Measurements from ENCODE around the gene TMEM151A.
A peak's percentile ranks its signal among the peaks of the same experiment; 100 is the strongest.

The TMEM151A gene

DNA sequence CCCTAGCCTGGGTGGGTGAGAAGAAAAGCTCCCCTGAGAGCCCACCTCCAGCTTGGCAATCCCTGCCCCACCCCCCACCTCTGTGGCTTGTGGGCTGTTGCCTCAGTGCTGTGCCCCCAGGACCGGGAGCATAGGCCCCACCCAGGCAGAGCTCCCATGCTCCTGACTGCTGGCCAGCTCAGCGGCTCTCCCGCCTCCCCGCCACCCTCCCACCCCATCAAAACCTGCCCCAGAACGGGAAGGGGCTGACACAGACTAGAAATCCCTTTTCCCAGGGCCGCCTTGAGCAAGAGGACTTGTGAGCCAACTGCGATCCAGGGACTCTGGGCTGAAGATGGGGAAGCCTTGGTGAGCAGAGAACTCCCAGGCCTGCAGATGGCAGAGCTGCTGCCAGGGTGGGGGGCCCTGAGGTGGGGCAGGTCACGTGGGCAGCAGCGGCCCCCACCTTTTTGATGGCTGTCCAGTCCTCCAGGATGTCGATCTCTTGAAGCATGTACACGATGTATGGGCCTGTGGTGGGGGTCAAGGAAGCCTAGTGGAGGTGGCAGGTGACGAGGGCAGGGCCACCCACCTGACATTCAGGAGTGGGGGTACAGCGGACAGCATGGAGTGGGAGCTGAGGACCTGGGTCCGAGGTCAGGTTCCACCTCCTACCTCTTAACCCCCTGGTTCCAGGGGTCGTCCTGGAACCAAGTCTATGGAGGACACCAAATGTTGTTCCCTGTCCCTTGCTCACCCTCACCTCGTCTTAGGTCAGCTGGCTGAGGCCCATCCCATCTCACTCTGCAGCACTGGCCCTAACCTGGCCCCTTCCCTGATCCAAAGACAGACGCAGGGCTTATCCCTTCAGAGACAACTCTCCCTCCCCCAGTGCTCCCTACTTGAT is 46.8 kb downstream of the TMEM151A start:
- no peak for DNase-seq

DNA sequence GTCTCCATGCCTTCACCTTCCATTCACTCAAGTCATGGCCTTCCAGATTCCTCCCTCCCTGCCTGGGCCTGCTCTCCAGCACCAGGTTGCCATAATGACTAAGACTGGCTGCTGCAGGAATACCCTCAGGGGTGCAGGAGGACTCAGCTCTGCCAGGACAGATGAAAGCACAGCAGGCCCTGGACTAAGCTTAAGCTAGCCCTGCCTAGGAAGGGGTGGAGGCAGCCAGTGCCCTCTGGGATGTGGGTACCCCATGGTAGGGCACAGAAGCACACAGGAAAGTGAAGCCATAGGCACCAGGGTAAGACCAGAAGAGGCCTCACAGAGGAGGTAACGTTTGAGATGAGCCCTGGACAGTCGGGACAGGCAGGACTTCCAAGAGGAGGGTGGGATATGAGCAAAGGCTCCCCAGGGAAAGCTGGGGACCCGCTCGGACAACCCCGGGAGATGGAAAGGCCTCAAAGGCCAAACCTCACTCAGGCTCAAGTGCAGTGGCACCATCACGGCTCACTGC is 47.5 kb downstream of the TMEM151A start:
- DNase-seq = no peak

DNA sequence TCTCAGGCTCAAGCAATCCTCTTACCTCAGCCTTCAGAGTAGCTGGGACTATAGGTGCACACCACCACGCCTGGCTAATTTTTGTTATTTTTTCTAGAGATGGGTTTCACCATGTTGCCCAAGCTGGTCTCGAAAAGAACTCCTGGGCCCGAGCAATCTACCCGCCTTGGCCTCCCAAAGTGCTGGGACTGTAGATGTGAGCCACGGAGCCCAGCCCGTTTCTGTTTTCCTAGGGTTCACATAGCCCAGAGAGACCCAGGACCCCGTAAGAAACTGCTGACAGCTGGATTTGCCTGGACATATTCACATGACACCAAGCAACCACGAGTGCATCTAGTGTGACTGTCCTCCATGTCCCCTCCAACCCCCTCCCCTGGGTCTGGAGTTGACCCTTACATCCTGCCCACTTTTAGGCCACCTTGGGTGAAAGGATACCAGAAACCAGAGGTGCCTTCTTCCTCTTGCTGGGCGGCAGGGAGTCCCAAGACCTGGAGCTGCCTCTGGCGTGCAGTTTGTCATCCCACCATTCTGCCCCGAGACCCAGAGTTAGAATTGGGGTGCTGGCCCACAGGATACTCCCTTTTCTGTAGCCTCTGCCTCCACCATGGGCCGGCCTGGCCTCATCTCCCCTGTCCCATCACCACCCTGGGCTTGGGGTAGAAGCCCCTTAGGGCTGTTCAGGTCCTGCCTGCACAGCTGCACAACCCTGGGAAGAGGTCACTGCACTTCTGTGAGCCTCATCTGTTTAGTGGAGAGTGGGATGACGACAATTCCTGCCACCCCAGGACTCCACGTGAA is 48.2 kb downstream of the TMEM151A start:
- DNase-seq = no peak

DNA sequence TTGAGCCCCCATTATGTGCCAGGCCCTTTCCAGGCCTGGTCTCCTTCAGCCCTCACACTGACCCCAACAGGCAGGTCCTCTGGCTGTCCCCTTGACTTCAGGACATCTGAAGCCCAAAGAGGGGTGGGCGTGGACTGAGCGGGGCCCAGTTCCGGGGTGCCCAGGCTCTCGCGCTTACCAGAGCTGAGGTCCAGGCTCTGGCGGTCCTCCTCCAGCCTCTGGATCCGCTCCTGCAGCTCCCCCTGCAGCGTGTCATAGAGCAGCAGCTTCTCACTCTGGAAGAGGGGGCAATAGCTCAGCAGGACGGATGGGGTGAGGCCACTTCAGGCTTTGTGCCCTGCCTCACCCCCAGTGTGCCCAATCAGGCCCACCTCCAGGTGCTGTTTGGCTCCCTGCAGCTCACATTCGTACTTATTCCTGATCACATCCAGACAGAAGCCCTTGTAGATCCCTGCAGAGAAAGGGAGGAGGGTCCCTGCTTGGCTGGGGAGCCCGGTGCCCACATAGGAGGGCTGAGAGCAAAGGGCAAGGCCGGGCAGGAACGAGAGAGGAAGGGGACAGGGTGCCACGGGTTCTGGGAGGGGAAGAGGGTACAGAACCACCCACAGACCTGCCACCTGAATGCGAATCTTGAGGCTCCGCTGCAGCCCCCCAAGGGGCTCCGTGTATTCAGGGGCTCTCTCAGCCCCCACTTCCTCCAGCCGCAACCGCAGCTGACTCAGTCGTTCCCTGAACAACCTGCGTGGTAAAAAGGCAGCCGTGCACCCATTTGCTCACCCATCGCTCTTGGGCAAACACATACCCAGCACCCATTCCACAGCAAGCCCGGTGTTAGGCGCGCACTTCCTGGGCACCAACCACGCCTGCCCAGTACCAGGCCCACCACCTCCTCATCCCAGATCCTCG is 49.2 kb downstream of the TMEM151A start:
- DNase-seq = no peak

DNA sequence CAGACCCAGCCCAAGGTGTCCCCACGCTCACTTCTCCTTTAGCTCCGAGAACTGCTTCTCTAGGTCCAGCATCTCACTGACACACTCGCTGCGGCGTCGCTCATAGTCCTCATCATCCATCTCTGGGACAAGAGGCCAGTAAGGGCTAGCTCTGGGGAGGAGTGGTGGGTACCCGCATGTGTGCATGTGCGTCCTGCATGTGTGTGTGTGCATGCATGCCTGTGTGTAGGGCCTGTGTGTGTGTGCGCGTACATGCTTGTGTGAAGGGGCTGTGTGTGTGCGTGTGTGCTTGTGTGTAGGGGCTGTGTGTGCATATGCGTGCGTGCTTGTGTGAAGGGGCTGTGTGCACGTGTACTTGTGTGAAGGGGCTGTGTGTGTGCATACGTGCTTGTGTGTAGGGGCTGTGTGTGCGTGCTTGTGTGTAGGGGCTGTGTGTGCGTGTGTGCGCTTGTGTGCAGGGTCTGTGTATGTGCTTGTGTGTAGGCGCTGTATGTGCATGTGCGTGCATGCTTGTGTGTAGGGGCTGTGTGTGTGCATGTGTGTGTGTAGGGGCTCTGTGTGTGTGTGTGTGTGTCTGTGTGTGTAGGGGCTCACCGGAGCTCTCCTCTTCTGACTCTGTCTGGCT is 49.9 kb downstream of the TMEM151A start:
- no peak for DNase-seq

DNA sequence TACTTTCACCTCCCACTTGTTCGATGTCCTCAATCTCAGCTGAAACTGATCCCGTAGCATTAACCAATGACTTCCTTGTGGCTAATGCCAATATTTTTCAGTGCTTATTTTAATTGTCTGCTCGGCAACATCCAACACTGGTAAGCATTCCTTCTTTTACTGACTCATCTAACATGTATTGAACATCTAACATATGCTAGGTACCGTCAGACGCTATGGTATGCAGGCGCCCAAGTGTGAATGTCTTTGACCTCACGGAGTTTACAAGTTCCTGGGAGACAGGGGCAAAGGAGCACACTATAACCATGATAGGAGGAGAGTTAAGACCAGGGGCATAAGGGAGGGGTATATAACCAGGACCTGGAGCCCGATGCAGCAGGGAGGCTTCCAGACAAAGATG is 51.5 kb downstream of the TMEM151A start:
- no peak for DNase-seq

DNA sequence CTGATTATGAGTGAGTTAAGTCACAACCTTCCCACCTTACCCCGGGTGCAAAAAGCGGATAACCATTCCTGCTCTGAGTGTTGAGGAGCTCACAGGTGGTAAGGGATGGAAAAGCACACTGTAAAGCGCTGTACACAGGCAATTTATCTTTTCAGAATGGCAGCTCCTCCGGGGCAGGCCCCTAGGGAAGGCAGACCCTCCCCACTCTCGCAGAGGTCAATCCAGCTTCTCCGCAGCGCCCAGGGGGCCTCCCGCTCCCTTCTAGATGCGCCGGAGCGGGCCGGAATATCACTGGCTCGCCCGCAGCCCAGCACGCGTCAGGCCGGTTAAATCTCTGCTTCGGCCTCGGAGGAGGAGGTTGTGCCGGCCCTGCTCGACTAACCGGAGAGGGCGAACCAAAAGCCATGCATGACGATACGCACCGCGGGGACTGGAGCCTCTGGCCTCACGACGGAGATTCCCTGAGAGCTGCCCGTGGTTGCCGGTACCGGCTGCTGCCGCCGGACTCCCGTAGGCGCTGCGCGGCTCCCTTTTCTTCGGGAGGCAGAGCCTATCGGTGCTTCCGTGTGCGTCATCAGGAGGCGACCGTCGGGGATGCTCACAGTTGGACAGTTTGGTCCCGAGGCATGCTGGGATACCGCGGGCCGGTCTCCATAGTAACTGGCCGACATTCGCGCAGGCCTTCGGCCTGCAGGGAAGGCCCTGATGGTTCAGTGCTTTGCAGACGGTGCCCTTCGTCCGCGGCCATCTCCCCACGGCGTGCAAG is 53.0 kb downstream of the TMEM151A start, which contains the start of gene BRMS1:
Gene BRMS1, minus strand, starts transcription at position 555 of the 766 bp plus-strand sequence. CDS start 2,870 bp downstream, outside the sequence.
- DNase-seq = peak; percentile 92 to 96

DNA sequence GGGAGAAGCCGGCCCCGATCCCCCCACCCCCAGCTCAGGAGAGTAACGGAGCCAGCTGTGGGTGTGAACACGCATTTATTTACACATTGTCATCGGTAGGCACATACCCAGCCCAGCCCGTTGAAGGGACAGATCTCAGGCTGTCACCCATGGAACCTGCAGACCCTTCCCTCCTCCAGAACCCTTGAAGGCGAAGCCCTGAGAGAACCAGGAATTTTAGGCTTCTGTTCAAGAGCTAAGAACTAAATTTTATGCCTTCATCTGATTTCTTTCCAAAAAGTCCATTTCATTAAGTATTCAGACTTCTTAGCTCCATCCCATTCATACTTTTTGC is 53.6 kb downstream of the TMEM151A start:
- DNase-seq = no peak
